Kasumi-1 (cell line): Measurements from ENCODE around the gene LARGE1.

Experiments
- DNase-seq, 2 experiments: peaks; one replicate each; lab custom pipeline; 2025; lab: John Stamatoyannopoulos, UW

Gene LARGE1

DNA sequence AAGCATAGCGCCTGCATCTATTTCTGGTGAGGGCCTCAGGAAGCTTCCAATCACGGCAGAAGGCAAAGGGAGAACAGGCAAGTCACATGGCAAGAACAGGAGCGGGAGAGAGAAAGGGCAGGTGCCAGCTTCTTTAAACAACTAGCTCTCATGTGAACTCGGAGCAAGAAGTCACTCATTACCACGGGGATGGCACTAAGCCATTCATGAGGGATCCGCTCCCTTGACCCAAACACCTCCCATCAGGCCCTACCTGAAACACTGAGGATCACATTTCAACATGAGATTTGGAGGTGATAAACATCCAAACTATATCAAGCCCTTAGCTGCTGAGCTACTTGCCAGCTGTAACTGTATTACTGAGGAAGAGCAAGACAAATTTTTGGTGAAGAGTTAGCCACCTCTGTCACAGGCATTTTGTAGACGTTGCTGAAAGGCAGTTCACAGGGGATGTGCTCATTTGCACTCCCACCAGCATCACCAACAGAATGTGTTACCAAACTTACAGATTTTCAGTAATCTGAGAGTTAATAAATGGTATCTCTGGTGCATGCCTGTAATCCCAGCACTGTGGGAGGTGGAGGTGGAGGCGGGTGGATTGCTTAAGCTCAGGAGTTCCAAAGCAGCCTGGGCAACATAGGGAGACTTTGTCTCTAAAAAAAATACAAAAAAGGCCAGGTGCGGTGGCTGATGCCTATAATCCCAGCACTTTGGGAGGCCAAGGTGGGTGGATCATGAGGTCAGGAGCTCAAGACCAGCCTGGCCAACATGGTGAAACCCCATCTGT is 398.2 kb downstream of the LARGE1 start:
- DNase-seq: no peak

DNA sequence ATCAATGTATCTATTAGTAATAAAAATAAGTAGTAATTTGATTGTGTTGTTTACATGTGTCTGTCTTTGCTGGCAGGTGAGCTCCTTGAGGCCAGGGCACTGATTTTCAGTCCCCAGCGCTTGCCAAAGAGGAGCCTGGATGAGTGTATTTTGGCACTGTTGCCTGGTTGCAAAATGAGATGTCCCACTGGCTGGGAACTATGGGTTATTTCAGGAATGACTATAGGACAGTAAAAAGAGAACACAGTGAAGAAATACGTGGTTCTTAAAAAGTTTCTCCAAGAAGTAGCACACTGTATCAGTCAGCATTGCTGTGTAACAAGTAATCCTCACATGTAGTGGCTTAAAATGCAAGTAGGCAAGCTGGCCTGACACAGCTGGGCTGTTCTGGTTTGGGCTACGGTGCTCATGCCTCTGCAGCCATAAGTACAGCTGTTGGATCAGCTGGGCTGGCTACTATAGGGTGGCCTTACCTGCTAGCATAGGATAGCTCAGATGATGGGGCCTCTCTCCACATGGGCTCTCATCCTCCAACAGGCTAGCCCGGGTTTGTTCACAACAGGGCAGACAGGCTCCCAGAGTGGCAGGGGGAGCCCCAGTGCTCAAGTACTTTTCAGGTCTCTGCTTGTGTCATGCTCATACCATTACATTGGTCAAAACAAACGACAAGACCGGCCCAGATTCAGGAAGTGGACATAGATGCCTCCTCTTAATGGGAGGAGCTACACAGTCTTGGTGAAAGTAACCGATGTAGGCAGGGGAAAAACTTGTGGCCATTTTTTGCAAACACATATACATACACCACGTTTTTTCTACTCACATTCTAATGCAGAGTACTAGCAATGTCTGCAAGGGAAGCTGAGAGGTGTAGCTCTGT is 399.1 kb downstream of the LARGE1 start:
- no peak for DNase-seq

- no peak for DNase-seq
Measured at GRCh38 chr22:33519974-33520903, 400.0 kb downstream of the LARGE1 start.

GRCh38 chr22:33519071-33519973 is 401.0 kb downstream of the LARGE1 start:
- peak; percentile 9 to 17 for DNase-seq

DNA sequence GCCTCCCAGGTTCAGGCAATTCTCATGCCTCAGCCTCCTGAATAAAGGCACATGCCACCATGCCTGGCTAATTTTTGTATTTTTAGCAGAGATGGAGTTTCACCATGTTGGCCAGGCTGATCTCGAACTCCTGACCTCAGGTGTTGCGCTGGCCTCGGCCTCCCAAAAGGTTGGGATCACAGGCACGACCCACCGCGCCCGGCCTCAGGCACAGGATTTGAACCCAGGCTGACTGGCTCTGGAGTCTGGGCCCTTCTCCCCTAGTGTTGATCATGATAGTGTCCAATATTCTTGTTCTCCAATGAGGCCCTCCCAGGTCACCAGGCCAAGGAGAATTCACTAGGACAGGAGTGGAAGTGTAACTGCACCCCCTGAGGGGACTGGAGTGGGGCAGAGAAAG is 401.9 kb downstream of the LARGE1 start:
- no peak for DNase-seq

DNA sequence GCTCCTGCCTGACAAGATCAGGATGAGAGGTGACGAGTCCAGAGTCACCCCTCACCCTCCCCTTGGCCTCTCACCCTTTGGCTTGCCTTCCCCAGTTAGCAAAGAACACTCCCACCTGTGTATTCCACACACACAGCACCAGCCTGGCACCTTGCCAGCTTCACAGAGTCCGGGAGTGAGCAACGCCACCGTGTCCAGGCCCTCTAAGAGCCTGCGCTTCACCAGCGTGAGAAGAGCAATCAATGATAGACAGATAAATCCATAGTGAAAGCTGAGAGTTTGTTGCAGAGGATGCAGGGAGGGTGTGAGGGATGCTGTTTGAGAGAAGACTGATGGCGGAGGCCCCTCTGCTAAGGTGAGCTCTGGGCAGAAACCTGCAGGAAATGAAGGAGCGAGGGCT is 404.5 kb downstream of the LARGE1 start:
- DNase-seq: no peak

- DNase-seq: no peak
Measured at GRCh38 chr22:33513388-33514338, 406.6 kb downstream of the LARGE1 start.

DNA sequence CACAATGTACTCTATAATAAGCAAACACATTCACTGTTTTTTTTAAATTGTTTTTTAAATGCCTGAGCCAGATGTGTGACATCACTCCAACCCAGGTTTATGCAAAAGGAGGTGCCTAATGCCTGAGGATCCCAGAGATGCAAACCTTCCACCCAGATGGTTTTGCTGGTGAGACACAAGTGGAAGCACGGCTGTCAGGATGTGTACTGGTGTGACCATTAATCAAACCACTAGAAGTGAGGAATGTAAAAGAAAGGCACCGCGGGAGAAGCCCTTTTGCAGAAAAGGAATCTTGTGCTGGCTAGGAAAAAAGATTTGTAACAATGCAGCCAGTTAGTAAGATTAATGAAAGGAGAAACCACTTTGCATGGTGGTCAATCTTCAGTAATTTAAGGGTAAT is 407.4 kb downstream of the LARGE1 start:
- no peak for DNase-seq

- no peak for DNase-seq
Measured at GRCh38 chr22:33510429-33510904, 409.8 kb downstream of the LARGE1 start.

GRCh38 chr22:33504941-33505625 is 415.2 kb downstream of the LARGE1 start:
- DNase-seq: no peak

GRCh38 chr22:33496112-33496511 is 424.2 kb downstream of the LARGE1 start:
- no peak for DNase-seq

DNA sequence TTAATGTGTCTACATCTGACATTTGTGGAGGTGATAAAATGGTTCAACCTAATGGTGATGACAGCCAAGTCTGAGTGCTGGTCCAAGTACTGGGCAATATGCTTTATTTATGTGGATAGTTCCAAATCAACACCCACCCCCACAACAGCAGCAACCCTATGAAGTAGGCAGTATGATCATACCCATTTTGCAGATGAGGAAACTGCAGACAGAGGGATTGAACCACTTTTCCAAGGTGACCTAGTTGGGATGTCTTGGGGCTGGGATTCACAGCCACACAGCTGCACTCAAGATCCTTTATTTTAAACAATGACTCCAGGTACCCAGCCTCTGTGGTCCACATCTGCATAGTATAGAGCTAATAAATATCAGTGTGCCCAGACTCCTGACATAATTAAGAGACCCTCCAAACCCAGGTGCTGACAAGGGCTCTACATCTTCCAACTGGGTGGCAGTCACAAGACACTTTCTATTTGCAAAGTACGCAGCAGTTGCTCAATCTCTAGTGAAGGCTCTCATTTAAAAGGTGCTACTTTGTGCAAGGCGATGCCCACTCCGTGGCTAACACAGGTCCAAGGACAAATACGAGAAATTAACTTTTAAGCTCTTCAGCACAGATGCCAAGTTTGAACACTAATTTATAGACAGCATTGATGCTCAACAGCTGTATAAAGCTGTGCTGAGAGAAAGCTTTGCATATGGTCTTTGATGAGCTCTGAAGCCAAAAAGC is 426.6 kb downstream of the LARGE1 start:
- DNase-seq: no peak

GRCh38 chr22:33492210-33492651 is 428.0 kb downstream of the LARGE1 start:
- no peak for DNase-seq

DNA sequence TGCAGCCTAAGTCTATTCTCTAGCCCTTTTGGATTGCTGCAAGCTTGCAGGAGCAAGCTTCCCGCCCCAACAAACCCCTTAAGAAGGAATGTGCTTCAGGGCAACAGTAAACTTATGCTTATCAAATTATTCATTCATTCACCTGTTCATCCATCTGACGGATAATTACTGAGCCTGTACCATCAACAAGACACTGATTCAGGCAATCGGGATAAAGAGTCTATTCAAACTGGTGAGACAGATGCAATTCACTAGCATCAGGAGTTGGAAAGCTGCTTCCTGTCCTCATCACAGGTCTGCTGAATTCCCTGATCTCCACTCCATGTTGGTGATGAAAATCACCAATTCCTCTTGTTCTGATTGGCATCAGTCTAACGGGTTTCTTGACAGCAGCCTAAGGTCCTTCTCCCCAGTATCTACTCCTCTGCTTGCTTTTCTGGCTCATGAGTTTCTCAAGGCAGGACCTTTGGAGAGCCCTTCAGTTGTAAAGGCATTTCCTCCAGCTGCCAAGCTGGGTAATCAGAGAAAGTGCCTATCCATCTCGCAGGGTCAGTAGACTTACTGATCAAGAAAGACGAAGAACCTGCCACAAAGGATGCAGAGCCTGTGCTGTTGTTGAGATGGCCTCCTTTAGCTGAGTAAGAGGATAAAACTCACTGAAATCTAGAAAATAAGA is 433.1 kb downstream of the LARGE1 start:
- DNase-seq: no peak

DNA sequence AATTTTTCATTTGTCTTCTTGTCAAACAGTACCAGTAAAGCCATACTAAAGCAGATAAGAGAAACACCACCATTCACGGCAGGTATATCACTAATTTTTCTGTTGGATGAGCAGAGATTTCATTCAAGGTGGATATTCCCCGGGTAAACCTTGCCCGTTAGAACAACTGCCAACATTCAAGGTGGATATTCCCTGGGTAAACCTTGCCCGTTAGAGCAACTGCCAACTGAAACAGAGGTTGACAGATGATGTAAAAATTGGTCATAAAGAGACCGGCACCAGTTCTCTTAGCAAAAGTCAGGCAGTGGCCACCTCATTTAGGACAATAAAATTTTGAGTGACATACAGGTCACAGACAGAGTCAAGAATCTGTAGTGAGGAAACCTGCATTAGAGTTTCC is 438.7 kb downstream of the LARGE1 start:
- DNase-seq: no peak

DNA sequence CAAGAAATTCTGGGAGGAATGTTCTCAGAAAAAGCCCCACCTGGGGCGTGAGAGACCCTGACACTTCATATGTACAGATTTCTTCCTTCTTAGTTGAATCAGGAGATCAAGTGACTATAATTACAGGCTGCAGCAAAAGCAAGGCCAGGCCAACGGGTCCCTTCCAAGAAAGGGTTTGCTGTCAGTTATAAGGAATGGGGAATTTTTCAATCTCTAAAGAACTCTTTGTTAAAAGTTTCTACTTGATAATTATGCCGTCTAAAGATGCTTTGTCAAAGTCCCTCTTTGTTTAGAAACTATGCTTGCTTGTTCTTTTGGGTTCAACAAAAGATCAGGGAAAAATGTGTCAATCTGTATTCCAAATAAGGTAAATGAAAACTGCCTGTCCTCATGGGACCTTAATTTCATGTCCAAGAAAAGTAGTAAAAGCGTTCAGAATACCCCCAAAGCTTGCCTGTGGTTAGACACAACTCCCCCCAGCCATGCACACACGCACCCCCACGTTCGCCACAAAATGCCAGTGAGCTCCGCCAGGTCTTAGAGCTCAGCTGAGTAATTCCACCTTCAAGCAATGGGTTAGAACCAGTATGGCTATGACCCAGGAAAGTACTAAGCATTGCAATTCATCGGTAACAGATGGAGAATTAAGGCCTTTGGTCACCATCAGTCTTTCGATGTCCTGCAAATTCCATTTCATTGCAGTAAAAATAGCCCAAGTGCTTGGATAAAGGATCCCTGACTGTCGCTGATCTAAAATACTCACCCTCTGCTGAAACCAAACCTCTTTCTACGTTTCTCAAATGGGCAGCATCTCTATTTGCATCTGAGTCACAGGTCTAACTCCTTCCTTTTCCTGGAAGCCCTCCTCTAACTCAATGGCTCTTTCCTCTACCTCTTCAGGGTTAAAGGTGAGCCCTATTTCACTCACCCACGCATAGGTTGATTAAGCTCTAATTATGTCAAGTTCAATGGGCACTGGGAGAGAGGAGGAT is 442.9 kb downstream of the LARGE1 start:
- DNase-seq: no peak

DNA sequence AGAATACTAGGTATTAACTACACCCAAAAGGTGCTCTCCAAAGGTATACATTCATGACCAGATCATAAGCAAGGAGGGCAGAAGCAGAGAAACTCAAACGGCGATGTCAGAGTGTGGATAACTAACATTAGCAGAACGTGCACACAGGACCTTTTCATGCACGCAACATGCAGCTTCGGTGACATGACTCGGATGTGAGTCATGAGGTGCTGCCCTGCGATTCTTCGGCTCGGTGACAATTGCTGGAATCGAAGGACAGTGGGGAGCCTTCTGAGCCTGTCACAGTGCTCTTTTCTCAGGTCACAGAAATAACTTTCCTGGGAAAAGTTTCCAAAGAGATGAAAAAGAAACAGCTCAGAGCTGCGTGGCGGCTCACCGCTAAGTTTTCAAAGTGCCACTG is 443.6 kb downstream of the LARGE1 start:
- no peak for DNase-seq
